GM12865 (cell line): Measurements from ENCODE around the gene OMD.

ENCODE experiments used
- DNase-seq: peaks from one replicate; pipeline ENCODE4 v3.0.0; 2010; ENCODE audit warnings: low read depth
- H3K4me3 ChIP-seq: 2 replicates; pipeline ENCODE4 v1.5.1; 2011; ENCODE audit warnings: mild to moderate bottlenecking, low read depth, low read length, control low read depth
- CTCF ChIP-seq: IDR thresholded peaks from 2 replicates; pipeline ENCODE4 v1.5.1; 2011; ENCODE audit warnings: low read length, control low read depth, low read depth, inconsistent platforms; ENCODE audit not compliant: insufficient read depth; ENCODE audit errors: missing control alignments

OMD gene

GRCh38 chr9:92392690-92393089 is 31.6 kb downstream of the OMD start:
- no peak for TF ChIP-seq CTCF
- H3K4me3 ChIP-seq: no peak overlapping the region
- no peak for DNase-seq

GRCh38 chr9:92385953-92386352 is 38.3 kb downstream of the OMD start:
- H3K4me3 ChIP-seq: no peak overlapping the region
- TF ChIP-seq CTCF: no peak
- DNase-seq: no peak

- H3K4me3 ChIP-seq: no peak overlapping the region
- TF ChIP-seq CTCF: no peak
- no peak for DNase-seq
Measured at GRCh38 chr9:92385477-92385876, 38.8 kb downstream of the OMD start.

- no peak for DNase-seq
- no peak overlapping the region for H3K4me3 ChIP-seq
- TF ChIP-seq CTCF: no peak
Measured at GRCh38 chr9:92385001-92385400, 39.3 kb downstream of the OMD start.

- no peak for TF ChIP-seq CTCF
- DNase-seq: no peak
- H3K4me3 ChIP-seq: no peak overlapping the region
Measured at GRCh38 chr9:92384375-92384774, 39.9 kb downstream of the OMD start.

GRCh38 chr9:92381775-92382174 is 42.5 kb downstream of the OMD start:
- no peak overlapping the region for H3K4me3 ChIP-seq
- no peak for DNase-seq
- TF ChIP-seq CTCF: no peak

- no peak for TF ChIP-seq CTCF
- no peak for DNase-seq
Measured at GRCh38 chr9:92380603-92381002, 43.7 kb downstream of the OMD start.

More at GRCh38 chr9:92380603-92381002, 43.7 kb downstream of the OMD start:
- no peak overlapping the region for H3K4me3 ChIP-seq
